ENCODE measurements around the gene FOXD4L1. TPM values are rescaled to one million over a fixed set of nuclear protein-coding genes. Genes with fewer than 3 reads are reported as not detected.
A peak's percentile ranks its signal among the peaks of the same experiment; 100 is the strongest.
"Not testable (repeated sequence)": the region's sequence is repeated elsewhere in the genome, so short reads cannot be mapped to it uniquely, and the experiment has no call there.

Gene FOXD4L1
- total RNA-seq, result under 1 TPM; 0.14 to 0.47 TPM

DNA sequence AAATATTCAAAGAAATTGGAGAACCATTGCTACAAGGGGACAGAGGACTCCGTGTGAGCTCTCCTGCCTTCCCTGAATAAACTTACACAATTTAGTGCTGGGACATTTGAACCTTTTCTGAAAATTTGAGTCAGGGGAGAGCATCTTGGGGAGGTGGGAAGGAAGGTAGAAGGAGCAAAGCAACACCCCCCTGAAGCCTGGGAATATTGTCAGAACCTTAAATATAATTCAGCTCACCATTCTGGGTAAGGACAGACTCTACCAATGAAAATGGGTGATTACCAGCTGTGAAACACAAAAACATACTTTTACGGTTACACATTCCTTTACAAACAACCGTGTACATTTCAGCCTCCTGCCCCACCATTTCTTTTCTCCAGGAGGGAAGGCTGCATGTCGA lies at the start of gene FOXD4L1:
FOXD4L1 (plus strand) TSS at position 301 of the 400 bp plus-strand sequence. CDS start 592 bp downstream, outside the sequence.
- DNase-seq; POLR2A ChIA-PET; H3K36me3 Mint-ChIP-seq; ATAC-seq (ENCODE audit: low read depth); H3K27ac Mint-ChIP-seq; H3K9me3 Mint-ChIP-seq: not testable (repeated sequence)
- Mint-ChIP-seq H3K4me1 (peaks cover 12% of the 10 kb centered on the region), H3K27me3 (peaks cover 35% of the 10 kb centered on the region), H3K4me3 (peak within 1 kb of the TSS; percentile 57)

DNA sequence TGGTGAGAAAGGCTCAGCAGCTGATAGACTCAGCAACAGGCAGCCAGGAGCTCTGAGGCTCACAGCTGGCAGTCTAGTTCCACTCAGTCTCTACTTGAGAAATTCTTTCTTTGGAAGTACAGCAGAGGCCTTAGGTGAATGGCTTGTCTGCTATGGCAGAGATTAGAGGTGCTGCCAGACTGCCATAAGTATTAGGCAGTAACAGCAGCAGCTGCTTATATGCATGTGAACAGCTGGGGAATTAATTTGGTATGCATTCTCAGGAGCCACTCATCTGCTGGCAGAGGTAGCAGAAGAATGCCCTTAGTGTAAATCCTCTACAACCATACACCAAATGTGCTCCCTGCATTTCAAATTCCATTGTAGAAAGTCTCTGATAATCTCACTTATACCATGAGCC lies 32.7 kb upstream of the FOXD4L1 start:
- H3K36me3 Mint-ChIP-seq; H3K4me1 Mint-ChIP-seq; H3K27ac Mint-ChIP-seq; H3K27me3 Mint-ChIP-seq; H3K4me3 Mint-ChIP-seq; DNase-seq; POLR2A ChIA-PET; ATAC-seq (ENCODE audit: low read depth); H3K9me3 Mint-ChIP-seq: not testable (repeated sequence)

DNA sequence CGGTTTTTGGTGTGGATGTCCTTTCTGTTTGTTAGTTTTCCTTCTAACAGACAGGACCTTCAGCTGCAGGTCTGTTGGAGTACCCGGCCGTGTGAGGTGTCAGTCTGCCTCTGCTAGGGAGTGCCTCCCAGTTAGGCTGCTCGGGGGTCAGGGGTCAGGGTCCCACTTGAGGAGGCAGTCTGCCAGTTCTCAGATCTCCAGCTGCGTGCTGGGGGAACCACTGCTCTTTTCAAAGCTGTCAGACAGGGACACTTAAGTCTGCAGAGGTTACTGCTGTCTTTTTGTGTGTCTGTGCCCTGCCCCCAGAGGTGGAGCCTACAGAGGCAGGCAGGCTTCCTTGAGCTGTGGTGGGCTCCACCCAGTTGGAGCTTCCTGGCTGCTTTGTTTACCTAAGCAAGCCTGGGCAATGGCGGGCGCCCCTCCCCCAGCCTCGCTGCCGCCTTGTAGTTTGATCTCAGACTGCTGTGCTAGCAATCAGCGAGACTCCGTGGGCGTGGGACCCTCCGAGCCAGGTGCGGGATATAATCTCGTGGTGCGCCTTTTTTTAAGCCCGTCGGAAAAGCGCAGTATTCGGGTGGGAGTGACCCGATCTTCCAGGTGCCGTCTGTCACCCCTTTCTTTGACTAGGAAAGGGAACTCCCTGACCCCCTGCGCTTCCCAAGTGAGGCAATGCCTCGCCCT lies 21.6 kb upstream of the FOXD4L1 start:
- POLR2A ChIA-PET; DNase-seq; H3K27me3 Mint-ChIP-seq; H3K4me3 Mint-ChIP-seq; H3K27ac Mint-ChIP-seq; ATAC-seq (ENCODE audit: low read depth); H3K4me1 Mint-ChIP-seq; H3K9me3 Mint-ChIP-seq: not testable (repeated sequence)
- H3K36me3 Mint-ChIP-seq, result peaks cover 21% of the 10 kb centered on the region

DNA sequence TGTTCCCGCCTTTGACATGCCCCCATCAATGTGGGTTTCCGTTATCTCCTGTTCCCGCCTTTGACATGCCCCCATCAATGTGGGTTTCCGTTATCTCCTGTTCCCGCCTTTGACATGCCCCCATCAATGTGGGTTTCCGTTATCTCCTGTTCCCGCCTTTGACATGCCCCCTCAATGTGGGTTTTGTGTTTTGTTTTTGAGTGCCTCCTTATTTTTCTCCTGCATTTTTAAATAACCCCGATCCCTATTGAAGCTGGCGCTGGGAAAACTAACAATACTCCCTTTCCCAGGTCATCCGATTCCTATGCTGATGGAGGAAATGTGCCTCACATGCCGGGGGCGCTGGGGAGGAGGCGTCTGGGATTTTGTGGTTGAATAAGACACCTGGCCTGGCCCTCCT lies 1.9 kb upstream of the FOXD4L1 start:
- H3K4me1 Mint-ChIP-seq; DNase-seq; H3K4me3 Mint-ChIP-seq; H3K36me3 Mint-ChIP-seq; H3K27ac Mint-ChIP-seq; H3K9me3 Mint-ChIP-seq; POLR2A ChIA-PET; ATAC-seq (ENCODE audit: low read depth): not testable (repeated sequence)
- peaks cover 22% of the 10 kb centered on the region for H3K27me3 Mint-ChIP-seq

DNA sequence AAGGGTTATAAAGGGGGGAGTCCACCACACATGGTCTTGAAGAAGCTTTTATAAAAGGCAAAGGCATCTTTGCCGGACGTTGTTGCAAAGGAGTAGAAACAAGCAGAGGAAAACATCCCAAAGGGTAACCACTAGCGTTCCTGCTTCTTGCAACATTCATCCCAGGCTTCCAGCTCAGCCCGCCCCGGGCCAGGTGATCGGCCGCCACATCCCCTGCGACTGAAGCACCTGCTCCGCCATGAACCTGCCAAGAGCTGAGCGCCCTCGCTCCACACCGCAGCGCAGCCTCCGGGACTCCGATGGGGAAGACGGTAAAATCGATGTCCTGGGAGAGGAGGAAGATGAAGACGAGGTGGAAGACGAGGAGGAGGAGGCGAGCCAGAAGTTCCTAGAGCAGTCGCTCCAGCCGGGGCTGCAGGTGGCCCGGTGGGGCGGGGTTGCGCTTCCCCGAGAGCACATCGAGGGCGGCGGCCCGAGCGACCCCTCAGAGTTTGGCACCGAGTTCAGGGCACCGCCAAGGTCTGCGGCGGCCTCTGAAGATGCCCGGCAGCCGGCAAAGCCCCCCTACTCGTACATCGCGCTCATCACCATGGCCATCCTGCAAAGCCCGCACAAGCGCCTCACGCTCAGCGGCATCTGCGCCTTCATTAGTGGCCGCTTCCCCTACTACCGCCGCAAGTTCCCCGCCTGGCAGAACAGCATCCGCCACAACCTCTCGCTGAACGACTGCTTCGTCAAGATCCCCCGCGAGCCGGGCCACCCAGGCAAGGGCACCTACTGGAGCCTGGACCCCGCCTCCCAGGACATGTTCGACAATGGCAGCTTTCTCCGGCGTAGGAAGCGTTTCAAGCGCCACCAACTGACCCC lies 787 bp downstream of the FOXD4L1 start:
- H3K9me3 Mint-ChIP-seq; ATAC-seq (ENCODE audit: low read depth); POLR2A ChIA-PET; H3K36me3 Mint-ChIP-seq; H3K27ac Mint-ChIP-seq: not testable (repeated sequence)
- Mint-ChIP-seq H3K4me1 (peaks cover 12% of the 10 kb centered on the region), H3K27me3 (peaks cover 38% of the 10 kb centered on the region), H3K4me3 (peak overlapping the region; percentile 57)
- peak; percentile 56 for DNase-seq

DNA sequence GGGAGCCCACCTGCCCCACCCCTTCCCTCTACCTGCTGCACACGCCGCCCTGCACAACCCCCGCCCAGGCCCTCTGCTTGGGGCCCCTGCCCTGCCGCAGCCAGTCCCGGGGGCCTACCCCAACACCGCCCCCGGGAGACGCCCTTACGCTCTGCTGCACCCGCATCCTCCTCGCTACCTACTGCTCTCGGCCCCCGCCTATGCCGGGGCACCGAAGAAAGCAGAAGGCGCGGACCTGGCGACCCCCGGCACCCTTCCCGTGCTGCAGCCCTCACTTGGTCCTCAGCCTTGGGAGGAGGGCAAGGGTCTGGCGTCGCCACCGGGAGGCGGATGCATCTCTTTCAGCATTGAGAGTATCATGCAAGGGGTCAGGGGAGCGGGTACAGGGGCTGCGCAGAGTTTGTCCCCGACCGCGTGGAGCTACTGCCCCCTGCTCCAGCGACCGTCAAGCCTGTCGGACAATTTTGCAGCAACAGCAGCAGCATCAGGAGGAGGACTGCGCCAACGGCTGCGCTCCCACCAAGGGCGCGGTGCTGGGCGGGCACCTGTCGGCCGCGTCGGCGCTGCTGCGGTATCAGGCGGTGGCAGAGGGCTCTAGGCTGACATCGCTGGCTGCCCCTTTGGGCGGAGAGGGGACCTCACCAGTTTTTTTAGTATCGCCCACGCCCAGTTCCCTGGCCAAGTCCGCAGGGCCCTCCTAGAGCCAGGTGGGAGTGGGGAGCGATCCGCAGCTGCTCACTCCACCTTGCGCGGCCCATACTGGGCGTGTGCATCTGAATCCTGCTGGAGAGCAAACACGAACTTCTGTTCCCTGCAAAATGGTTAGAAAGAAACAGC lies 1.6 kb downstream of the FOXD4L1 start:
- Mint-ChIP-seq H3K27me3 (peaks cover 42% of the 10 kb centered on the region), H3K4me3 (peak overlapping the region; percentile 63), H3K4me1 (peaks cover 12% of the 10 kb centered on the region)
- H3K27ac Mint-ChIP-seq, POLR2A ChIA-PET, H3K36me3 Mint-ChIP-seq, H3K9me3 Mint-ChIP-seq: not testable (repeated sequence)
- ATAC-seq (ENCODE audit: low read depth) (peak; percentile 16), DNase-seq (peak; percentile 43)

DNA sequence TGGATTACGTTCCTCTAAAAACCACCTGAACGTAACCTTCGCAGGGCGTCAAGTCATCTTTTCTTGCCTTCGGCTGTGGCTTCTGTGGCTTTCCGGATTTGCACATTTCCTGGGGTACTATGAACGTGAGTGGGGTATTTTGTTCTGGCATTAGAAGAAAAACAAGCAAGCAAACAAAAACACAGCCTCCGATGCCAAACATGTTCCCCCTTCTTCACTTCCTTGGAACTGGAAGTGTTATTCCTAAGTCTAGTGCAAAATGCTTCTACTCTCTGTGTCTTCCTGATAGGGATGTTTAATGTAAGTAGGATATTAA lies 2.2 kb downstream of the FOXD4L1 start:
- POLR2A ChIA-PET, H3K9me3 Mint-ChIP-seq, H3K36me3 Mint-ChIP-seq, H3K27ac Mint-ChIP-seq, DNase-seq: not testable (repeated sequence)
- H3K27me3 Mint-ChIP-seq, result peaks cover 44% of the 10 kb centered on the region
- H3K4me1 Mint-ChIP-seq, result peaks cover 12% of the 10 kb centered on the region
- peak; percentile 31 for ATAC-seq (ENCODE audit: low read depth)
- H3K4me3 Mint-ChIP-seq, result peak overlapping the region; percentile 63

DNA sequence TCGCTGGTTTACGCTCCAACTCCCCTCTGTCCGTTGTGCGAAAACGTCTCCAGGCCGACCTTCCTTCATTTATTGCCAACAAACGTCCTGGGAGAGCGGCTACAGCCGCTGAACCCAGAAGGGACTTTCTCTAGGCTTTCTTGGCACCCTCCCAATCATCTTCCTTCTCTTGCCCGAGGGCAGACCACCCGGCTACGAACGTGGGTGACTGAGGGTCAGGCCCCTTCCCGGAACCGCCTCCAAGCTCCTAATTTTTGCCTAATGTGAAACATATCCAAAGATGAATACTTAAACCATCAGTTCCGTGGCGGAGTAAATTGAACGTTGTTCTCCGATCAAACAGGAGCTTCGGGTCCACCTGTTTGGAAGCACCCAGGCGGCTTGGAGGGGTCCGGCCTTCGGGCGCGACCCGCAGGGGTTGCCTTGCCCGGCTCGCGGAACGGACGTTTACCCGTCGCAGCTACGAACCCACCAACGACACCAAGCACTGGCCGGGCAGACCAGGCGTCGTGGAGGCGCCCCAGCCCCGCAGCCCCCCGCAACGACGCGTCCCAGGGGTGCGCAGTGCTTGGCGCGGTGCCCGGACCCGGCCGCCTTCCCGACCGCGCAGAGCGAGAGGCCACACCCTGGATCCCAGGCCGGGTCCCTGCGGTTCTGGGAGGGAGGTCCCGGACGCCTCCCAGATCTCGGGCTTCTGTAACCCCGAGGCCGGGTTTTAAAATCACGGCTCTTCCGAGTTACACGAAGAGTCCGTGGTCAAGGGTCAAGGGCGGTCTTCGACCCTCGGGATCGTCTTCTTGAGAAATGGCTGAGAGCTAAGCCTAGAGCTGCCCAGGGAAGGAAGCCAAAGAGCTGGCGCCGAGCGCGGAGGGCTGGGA lies 4.0 kb downstream of the FOXD4L1 start:
- Mint-ChIP-seq H3K4me1 (peaks cover 12% of the 10 kb centered on the region), H3K4me3 (peak overlapping the region; percentile 79), H3K27me3 (peaks cover 47% of the 10 kb centered on the region)
- DNase-seq (peak; percentile 48), ATAC-seq (ENCODE audit: low read depth) (peak; percentile 23)
- POLR2A ChIA-PET, H3K27ac Mint-ChIP-seq, H3K36me3 Mint-ChIP-seq, H3K9me3 Mint-ChIP-seq: not testable (repeated sequence)

DNA sequence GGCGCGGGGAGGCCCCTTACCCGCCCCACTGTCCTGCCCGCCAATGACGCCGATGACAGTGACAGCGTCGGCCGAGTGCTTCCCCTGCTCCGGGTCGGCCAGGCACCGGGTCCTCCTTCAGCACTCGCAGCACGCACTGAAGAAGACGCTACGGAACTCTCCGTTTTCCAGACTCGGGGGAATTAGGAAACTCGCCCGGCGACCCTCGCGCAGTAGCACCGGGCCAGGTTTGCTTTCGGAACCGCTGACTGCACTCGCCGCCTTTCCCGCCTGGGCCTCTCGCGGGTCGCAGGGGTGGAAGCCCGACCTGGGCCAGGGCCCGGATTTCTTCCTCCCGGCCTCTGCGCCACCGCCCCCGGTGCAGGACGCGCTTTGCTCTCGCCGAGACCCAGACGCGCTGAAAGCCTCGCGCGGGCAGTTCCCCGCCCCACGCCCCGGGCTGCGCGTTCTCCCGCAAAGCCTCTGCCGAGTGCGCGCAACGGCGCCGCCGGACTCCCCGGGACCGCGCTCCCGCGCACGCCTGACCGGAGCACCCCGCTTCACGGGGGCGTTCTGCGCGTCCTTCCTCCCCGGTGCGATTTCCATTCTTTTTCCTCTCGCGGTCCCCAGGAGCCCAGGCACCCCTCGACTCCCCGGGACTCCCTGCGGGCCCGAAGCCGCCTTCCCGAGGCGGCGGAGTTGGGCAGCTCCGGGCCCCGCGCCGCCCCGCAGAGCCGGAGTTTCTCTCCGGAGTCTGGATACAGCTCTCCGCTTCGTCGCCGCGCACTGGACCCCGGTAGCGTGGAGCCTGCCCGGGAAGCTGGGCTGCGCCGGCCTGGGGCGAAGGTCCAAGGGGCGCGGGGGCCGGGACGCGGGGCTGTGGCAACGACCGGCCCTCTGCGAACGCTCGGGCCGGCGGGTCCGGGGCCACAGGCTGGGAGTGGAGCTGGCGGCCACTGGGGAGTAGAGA lies 4.9 kb downstream of the FOXD4L1 start:
- DNase-seq (peak; percentile 64), ATAC-seq (ENCODE audit: low read depth) (peak; percentile 68)
- Mint-ChIP-seq H3K4me1 (peaks cover 12% of the 10 kb centered on the region), H3K27ac (peak overlapping the region; percentile 34), H3K27me3 (peaks cover 52% of the 10 kb centered on the region), H3K4me3 (peak overlapping the region; percentile 79)
- H3K9me3 Mint-ChIP-seq, POLR2A ChIA-PET, H3K36me3 Mint-ChIP-seq: not testable (repeated sequence)

DNA sequence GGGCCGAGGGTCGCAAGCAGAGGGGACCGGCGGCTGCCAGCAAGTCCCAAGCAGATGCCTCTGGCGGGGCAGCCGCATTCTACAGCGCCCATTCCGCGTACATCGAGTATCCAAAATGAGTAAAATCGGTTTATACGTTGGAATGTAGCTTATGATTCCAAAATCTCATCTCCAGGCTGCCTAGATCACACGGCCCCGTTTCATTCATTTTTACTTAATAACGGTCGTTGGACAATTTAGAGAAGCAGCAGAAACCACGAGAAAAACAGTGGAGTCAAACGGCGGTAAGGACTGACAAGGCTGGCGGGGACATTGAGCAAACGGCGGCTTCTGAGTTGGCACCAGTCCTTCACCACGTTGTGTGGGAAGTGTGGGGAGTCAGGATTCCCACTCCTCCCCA lies 5.6 kb downstream of the FOXD4L1 start:
- Mint-ChIP-seq H3K4me1 (peaks cover 12% of the 10 kb centered on the region), H3K27me3 (peaks cover 50% of the 10 kb centered on the region), H3K4me3 (peak overlapping the region; percentile 28)
- H3K36me3 Mint-ChIP-seq; H3K9me3 Mint-ChIP-seq; DNase-seq; POLR2A ChIA-PET; H3K27ac Mint-ChIP-seq; ATAC-seq (ENCODE audit: low read depth): not testable (repeated sequence)

DNA sequence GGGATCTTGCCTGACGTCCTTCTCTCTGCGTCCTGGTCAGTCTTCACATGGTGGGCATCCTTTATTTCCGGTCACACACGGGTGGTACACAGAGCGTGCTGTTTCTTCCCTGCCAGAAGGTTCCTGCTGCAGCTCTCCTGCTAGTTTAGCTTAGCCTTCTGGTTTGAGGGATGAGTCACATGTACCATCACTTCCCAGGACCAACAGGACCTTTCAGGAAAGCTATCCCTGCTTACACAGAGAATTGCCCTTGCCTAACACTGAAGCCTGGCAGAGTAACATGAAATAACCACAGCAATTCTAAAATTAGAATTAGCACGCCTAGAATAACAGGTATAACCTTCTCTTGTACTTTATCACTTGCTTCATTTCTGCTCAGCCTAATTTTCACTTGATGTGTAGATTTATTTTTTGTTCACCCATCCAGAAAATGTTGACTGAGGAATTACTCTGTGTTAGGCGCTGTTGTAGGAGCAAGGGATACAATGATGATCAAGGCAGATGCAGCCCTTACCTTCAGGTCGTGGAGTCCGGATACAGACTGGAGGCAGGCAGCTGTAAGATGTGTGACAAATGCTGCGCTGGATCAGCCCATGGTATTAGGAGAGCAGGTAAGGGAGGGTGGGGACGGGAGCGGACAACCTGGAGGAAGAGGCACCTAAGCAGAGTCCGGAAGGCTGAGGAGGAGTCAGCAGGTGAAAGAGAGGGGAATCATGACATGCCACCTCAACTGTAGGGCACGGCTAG lies 9.1 kb downstream of the FOXD4L1 start:
- H3K4me3 Mint-ChIP-seq; POLR2A ChIA-PET; DNase-seq; H3K9me3 Mint-ChIP-seq; ATAC-seq (ENCODE audit: low read depth); H3K36me3 Mint-ChIP-seq; H3K4me1 Mint-ChIP-seq; H3K27ac Mint-ChIP-seq: not testable (repeated sequence)
- H3K27me3 Mint-ChIP-seq, result peaks cover 37% of the 10 kb centered on the region

Data from activated naive CD8-positive, alpha-beta T cell treated with anti-CD3 and anti-CD28 coated beads, Interleukin-2, amount 10 ng/mL, durations not matched to agents 7 days and 5 days (primary cell).